T follicular helper cell (primary cell): ENCODE data around the gene CAPN9.
"Not testable (repeated sequence)": the region's sequence is repeated elsewhere in the genome, so short reads cannot be mapped to it uniquely, and the experiment has no call there.

Experiments
- DNase-seq: peaks from one replicate; pipeline ENCODE4 v3.0.0-alpha.2; 2020; ENCODE audit warnings: low read depth
- total RNA-seq, 2 experiments: gene quantifications; one replicate each; lab custom pipeline; 2026; lab: John Stamatoyannopoulos, UW

The CAPN9 gene, protein sequence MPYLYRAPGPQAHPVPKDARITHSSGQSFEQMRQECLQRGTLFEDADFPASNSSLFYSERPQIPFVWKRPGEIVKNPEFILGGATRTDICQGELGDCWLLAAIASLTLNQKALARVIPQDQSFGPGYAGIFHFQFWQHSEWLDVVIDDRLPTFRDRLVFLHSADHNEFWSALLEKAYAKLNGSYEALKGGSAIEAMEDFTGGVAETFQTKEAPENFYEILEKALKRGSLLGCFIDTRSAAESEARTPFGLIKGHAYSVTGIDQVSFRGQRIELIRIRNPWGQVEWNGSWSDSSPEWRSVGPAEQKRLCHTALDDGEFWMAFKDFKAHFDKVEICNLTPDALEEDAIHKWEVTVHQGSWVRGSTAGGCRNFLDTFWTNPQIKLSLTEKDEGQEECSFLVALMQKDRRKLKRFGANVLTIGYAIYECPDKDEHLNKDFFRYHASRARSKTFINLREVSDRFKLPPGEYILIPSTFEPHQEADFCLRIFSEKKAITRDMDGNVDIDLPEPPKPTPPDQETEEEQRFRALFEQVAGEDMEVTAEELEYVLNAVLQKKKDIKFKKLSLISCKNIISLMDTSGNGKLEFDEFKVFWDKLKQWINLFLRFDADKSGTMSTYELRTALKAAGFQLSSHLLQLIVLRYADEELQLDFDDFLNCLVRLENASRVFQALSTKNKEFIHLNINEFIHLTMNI
- total RNA-seq = 0 to 0.06 reads per million in 2 experiments

DNA sequence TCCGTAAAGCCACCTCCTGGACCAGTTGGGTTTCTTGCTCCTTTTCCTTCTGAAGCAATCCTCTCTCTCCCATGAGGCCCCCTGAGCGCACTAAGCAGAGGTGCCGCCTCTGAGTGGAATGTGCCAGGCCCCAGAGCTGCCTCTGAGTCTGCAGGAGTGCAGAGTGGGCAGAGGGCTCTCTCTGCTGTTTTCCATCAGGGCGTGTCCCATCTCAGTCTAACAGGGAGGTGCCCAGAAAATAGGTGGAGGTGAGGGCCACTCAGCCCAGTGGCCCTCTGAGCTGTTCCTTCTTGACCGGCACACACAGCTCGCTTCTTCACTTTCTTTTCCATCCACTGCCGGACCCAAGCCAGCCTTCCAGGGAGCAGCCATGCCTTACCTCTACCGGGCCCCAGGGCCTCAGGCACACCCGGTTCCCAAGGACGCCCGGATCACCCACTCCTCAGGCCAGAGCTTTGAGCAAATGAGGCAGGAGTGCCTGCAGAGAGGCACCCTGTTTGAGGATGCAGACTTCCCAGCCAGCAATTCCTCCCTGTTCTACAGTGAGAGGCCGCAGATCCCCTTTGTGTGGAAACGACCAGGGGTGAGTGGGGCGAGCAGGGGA, at the start of gene CAPN9:
CAPN9 (plus strand) TSS at position 262 of the 604 bp plus-strand sequence; CDS start at position 371, 109 bp downstream.
- no peak for DNase-seq

DNA sequence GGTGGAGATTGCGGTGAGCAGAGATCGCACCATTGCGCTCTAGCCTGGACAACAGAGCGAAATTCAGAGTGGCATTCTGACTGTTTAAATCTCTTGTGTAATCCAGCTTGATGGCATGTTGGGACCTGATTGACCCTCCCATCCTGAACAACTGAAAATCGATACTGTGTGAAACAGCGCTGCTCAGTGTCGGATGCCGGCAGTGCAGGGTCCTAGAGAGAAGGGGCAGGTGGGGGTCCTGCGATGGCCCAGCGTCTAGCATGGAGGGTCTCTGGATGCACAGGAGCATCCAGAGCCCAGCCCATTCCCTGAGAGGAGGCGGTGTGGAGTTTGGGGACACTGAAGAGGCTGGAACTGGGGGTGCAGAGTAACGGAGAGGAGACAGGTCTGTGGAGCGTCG, 49.1 kb upstream of the CAPN9 start:
- DNase-seq = no peak

GRCh38 chr1:230698964-230699363, 48.2 kb upstream of the CAPN9 start:
- DNase-seq = not testable (repeated sequence)

- no peak for DNase-seq
These were observed 47.5 kb upstream of the CAPN9 start for GRCh38 chr1:230699716-230700115.

- DNase-seq = no peak
These were observed 47.1 kb upstream of the CAPN9 start for GRCh38 chr1:230700132-230700531.

- DNase-seq = no peak
These were observed 45.8 kb upstream of the CAPN9 start for GRCh38 chr1:230701434-230701833.

- no peak for DNase-seq
These were observed 45.1 kb upstream of the CAPN9 start for GRCh38 chr1:230701895-230702768.

GRCh38 chr1:230702934-230703678, 44.1 kb upstream of the CAPN9 start:
- no peak for DNase-seq

- no peak for DNase-seq
These were observed 43.4 kb upstream of the CAPN9 start for GRCh38 chr1:230703679-230704385.

DNA sequence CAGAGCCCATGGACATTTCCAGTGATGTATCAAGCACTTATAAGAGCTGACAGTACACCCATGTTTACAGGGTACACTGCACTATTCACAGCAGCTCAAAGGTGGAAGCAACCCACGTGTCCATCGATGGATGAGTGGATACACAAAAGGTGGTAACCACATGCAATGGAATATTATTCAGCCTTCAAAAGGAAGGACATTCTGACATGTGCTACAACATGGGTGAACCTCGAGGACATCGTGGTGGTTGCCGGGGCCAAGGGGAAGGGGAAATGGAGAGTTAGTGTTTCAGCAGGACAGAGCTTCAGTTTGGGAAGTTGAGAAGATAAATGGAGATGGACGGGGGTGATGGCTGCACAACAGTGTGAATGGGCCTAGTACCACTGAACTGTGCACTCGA, 42.4 kb upstream of the CAPN9 start:
- DNase-seq = no peak

GRCh38 chr1:230705289-230706019, 41.7 kb upstream of the CAPN9 start:
- DNase-seq = no peak

DNA sequence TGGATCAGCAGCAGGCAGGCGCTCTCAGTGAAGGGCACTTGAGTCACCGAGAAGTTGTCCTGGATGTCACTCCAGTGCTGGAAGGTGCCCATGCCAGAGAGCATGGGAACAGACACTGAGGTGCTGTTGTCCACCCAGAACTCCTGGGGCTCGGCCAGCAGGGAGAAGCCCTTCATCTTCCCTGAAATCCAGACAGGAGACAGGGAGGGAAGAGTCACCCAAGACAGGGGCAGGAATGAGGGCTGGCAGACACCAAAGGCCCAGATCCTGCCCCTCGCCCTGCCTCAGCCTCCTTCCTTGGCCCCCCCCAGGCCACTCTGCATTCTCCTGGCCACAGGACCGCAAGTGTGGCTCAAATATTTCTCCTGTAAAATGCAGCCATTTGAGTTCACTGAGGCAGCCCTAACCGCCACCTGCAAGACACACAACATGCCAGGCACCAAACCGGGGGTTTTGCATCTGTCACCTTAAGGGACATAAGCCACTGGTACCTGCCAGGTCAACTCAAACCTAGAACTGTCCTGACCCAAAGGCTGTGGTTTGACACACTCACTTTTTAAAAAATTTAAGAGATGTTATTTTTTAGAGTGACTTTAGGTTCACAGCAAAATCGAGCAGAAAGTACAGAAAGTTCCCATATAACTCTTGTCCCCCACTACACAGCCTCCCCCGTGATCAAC, 41.0 kb upstream of the CAPN9 start:
- no peak for DNase-seq

GRCh38 chr1:230706887-230707731, 40.1 kb upstream of the CAPN9 start:
- no peak for DNase-seq

- DNase-seq = no peak
These were observed 39.2 kb upstream of the CAPN9 start for GRCh38 chr1:230707732-230708630.

DNA sequence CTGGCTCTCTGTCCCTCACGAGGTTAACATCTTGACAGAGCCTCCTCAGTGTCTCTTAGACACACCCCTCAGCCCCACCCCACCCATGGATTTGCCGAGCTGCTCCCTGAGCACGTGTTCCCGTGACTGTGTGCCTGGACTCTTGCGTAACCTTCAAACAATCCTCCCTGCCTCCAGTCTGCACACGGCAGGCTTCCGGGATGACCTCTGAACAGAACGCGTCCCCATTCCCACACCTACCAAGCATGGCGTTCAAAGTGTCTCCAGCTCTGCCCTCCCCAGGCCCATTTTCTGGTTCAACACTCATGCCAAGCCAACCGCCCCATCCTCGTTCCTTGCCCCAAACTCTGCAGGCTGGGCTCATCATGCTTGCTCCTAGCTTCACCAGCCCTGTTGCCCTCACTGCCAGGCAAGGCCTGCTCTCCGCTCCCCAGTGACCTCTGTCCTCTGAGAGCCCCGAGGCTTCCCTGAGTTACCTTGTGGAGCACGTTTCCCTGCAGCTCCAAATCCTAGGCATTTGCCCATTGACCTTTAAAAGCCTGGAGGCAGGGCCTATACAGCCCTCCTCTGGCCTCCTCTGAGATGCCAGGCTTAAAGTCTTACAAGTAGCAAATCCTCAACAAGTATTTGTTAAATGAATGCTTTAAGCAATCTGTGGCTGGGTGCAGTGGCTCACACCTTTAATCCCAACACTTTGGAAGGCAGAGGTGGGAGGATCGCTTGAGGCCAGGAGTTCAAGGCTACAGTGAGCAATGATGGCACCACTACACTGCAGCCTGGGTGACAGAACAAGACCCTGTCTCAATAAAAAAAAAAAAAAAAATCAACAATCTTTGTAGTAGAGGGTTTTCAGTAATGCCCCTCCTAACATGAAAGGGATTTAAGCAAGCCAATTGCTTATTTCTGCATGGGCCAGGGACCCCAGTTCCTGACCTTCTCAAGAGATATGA, 38.3 kb upstream of the CAPN9 start:
- DNase-seq = no peak
